ENCODE measurements around the gene EMD. TPM values are rescaled to one million over a fixed set of nuclear protein-coding genes. Genes with fewer than 3 reads are reported as not detected.
A peak's percentile ranks its signal among the peaks of the same experiment; 100 is the strongest.

The EMD gene
- total RNA-seq, 1 donor from 2014 or later: 42.5 TPM

GRCh38 chrX:154380153-154380552 lies 1.1 kb downstream of the EMD start:
- no peak for DNase-seq (ENCODE audit: low spot score, unreplicated experiment)
- Mint-ChIP-seq H3K9me3 (ENCODE audit: low read depth) (peaks cover 2% of the 10 kb centered on the region), H3K36me3 (ENCODE audit: insufficient read depth) (peaks cover 2% of the 10 kb centered on the region), H3K4me1 (ENCODE audit: low read depth) (peaks cover 9% of the 10 kb centered on the region), H3K27me3 (no peaks in the 10 kb centered on the region), H3K27ac (peak overlapping the region; percentile 95), H3K4me3 (ENCODE audit: low read depth) (peak overlapping the region; percentile 80)
- TF ChIP-seq, protein P1, sequence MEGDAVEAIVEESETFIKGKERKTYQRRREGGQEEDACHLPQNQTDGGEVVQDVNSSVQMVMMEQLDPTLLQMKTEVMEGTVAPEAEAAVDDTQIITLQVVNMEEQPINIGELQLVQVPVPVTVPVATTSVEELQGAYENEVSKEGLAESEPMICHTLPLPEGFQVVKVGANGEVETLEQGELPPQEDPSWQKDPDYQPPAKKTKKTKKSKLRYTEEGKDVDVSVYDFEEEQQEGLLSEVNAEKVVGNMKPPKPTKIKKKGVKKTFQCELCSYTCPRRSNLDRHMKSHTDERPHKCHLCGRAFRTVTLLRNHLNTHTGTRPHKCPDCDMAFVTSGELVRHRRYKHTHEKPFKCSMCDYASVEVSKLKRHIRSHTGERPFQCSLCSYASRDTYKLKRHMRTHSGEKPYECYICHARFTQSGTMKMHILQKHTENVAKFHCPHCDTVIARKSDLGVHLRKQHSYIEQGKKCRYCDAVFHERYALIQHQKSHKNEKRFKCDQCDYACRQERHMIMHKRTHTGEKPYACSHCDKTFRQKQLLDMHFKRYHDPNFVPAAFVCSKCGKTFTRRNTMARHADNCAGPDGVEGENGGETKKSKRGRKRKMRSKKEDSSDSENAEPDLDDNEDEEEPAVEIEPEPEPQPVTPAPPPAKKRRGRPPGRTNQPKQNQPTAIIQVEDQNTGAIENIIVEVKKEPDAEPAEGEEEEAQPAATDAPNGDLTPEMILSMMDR (IDR thresholded peaks at IDR 0.05; ENCODE audit: unreplicated experiment): no peak

- DNase-seq (ENCODE audit: low spot score, unreplicated experiment): no peak
- peak overlapping the region; percentile 95 for H3K27ac Mint-ChIP-seq
- H3K9me3 Mint-ChIP-seq (ENCODE audit: low read depth): peaks cover 2% of the 10 kb centered on the region
- TF ChIP-seq, protein P1 (IDR thresholded peaks at IDR 0.05; ENCODE audit: unreplicated experiment): no peak
- no peaks in the 10 kb centered on the region for H3K27me3 Mint-ChIP-seq
- peak overlapping the region; percentile 80 for H3K4me3 Mint-ChIP-seq (ENCODE audit: low read depth)
- peaks cover 2% of the 10 kb centered on the region for H3K36me3 Mint-ChIP-seq (ENCODE audit: insufficient read depth)
- peaks cover 9% of the 10 kb centered on the region for H3K4me1 Mint-ChIP-seq (ENCODE audit: low read depth)
Observed at GRCh38 chrX:154380787-154381186, 1.7 kb downstream of the EMD start.

DNA sequence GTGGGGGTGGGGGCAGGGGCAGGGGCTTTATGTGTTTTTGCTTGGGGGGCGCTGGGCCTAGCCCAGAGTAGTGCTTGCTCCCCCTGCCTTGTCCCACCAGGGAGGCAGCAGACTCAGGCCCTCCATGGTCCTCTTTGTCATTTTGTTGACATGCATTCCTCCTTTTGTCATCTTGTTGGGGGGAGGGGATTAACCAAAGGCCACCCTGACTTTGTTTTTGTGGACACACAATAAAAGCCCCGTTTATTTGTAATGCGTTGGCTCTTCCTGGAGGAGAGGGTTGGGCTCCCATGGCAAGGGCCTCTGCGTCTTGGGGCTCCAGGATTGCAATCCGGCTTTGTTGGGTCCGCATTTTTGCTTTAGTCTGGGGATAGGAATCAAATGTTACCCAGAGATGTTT lies 2.2 kb downstream of the EMD start:
- Mint-ChIP-seq H3K4me1 (ENCODE audit: low read depth) (peaks cover 9% of the 10 kb centered on the region), H3K27ac (no peak overlapping the region)

DNA sequence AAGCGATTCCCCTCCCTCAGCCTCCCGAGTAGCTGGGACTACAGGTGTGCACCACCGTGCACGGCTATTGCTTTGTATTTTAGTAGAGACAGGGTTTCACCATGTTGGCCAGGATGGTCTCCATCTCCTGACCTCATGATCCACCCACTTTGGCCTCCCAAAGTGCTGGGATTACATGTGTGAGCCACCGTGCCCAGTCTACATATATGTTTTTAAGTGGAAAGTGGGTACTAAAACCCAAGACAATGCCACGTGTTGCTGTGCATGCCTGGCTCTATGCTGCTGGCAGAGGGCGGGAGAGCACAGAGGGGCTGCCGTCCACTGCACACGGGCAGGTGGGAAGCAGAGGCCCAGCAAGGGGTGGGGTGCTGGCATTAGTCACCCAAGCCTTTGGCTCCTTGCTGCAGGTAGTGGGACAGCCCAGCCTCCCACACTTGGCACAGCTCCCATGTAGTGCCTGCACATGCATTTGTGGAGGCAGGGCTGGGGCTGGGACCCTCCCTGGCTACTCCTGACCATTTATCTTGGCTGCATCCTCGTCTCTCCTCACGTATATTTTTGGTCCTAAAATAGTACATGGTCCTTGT lies 3.5 kb downstream of the EMD start:
- TF ChIP-seq, protein P1 (IDR thresholded peaks at IDR 0.05; ENCODE audit: unreplicated experiment): no peak
- no peaks in the 10 kb centered on the region for H3K9me3 Mint-ChIP-seq (ENCODE audit: low read depth)
- no peak for DNase-seq (ENCODE audit: low spot score, unreplicated experiment)
- H3K27me3 Mint-ChIP-seq: no peaks in the 10 kb centered on the region
- peaks cover 2% of the 10 kb centered on the region for H3K36me3 Mint-ChIP-seq (ENCODE audit: insufficient read depth)
- no peak overlapping the region for H3K27ac Mint-ChIP-seq
- H3K4me1 Mint-ChIP-seq (ENCODE audit: low read depth): peaks cover 9% of the 10 kb centered on the region
- no peak overlapping the region for H3K4me3 Mint-ChIP-seq (ENCODE audit: low read depth)

More for the DNA sequence above, 2.2 kb downstream of the EMD start:
- no peak overlapping the region for H3K4me3 Mint-ChIP-seq (ENCODE audit: low read depth)
- TF ChIP-seq, protein P1 (IDR thresholded peaks at IDR 0.05; ENCODE audit: unreplicated experiment): no peak
- peaks cover 2% of the 10 kb centered on the region for H3K9me3 Mint-ChIP-seq (ENCODE audit: low read depth)
- DNase-seq (ENCODE audit: low spot score, unreplicated experiment): no peak
- no peaks in the 10 kb centered on the region for H3K27me3 Mint-ChIP-seq
- peaks cover 2% of the 10 kb centered on the region for H3K36me3 Mint-ChIP-seq (ENCODE audit: insufficient read depth)

GRCh38 chrX:154383359-154384283 lies 4.5 kb downstream of the EMD start:
- Mint-ChIP-seq H3K27me3 (no peaks in the 10 kb centered on the region), H3K36me3 (ENCODE audit: insufficient read depth) (peaks cover 2% of the 10 kb centered on the region), H3K27ac (no peak overlapping the region), H3K4me1 (ENCODE audit: low read depth) (peaks cover 9% of the 10 kb centered on the region), H3K4me3 (ENCODE audit: low read depth) (no peak overlapping the region), H3K9me3 (ENCODE audit: low read depth) (no peaks in the 10 kb centered on the region)
- TF ChIP-seq, protein P1 (IDR thresholded peaks at IDR 0.05; ENCODE audit: unreplicated experiment): no peak
- no peak for DNase-seq (ENCODE audit: low spot score, unreplicated experiment)

All from progenitor cell of endocrine pancreas (in vitro differentiated cells).